KG1 (cell line): ENCODE data around the gene FER.
"Not testable (repeated sequence)": the region's sequence is repeated elsewhere in the genome, so short reads cannot be mapped to it uniquely, and the experiment has no call there.

Experiments
- DNase-seq: peaks from one replicate; lab custom pipeline; 2025; lab: John Stamatoyannopoulos, UW

The FER gene

DNA sequence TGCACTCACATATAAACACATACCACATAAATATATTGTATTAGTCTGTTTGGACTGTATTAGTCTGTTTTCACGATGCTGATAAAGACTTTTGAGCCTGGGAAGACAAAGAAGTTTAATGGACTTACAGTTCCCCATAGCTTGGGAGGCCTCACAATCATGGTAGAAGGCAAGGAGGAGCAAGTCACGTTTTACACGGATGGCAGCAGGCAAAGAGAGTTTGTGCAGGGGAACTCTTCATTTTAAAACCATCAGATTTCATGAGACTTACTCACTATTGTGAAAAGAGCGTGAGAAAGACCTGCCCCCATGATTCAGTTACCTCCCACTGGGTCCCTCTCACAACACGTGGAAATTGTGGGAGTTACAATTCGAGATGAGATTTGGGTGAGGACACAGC lies 133.4 kb downstream of the FER start:
- no peak for DNase-seq

DNA sequence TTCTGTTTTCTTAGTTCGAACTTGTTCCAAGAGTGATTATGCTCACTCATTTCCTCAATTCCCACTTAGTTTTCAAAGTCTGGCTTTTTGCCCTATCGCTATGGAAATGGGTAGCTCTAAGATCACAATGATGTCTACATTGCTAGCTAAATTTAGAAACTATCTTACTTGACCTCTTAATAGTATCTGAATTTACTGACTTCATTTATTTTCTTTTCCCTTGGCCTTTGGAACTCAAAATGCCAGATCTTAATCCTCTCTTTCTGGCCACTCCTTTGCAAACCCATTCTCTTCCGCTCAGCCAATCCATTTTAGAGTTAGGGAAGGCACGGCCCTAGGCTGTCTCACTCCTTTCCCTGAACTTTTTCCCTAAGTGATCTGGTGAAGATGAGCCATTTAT lies 137.0 kb downstream of the FER start:
- no peak for DNase-seq

- no peak for DNase-seq
Observed at GRCh38 chr5:108898257-108898656, 150.6 kb downstream of the FER start.

DNA sequence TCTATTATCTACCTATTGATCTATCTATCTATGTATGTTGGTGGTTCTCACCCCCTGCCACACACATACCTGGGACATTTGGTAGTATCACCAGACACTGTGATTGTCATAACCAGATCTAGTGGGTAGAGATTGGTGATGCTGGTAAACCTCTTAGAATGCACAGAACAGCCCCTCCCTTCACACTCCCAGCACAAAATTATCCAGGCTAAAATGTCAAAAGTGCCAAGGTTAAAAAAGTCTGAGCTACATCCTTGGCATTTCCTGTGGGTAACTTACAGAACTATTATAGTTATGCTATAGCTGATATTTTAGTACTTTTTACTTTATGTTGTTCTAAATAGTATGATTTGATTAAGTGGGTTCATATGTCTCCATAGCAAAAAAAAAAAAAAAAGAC lies 151.0 kb downstream of the FER start:
- no peak for DNase-seq

GRCh38 chr5:108899244-108899643 lies 151.5 kb downstream of the FER start:
- not testable (repeated sequence) for DNase-seq

GRCh38 chr5:108900668-108901067 lies 153.0 kb downstream of the FER start:
- no peak for DNase-seq

DNA sequence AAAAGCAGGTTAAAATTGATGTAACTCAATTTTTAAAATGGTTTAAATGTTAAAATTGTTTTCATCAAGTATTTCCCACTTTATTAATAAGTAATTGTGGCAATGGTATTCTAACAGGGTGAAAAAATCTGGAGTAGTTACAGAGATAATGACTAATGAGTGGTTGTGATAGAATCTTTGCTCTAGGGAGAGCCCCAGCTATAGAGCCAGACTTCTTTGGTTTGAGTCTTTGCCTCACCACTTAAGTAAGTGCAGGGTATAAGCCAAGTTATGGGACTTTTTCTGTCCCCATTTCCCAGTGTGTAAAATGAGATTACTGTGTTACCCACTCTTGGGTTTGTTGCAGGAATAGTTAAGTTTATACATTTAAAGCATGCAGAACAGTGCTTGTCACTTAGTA lies 158.1 kb downstream of the FER start:
- DNase-seq = no peak

DNA sequence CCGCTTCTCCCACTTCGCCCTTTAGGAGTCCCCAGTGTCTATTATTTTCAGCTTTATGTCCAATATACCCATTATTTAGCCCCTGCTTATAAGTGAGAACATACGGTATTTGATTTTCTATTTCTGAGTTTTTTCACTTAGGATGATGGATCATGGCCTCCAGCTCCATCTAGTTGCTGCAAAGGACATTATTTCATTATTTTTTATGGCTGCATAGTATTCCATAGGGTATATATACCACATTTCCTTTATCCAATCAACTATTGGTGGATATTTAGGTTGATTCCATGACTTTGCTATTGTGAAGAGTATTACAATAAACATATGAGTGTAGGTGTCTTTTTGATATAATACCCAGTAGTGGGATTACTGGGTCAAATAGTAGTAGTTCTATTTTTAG lies 162.9 kb downstream of the FER start:
- no peak for DNase-seq

DNA sequence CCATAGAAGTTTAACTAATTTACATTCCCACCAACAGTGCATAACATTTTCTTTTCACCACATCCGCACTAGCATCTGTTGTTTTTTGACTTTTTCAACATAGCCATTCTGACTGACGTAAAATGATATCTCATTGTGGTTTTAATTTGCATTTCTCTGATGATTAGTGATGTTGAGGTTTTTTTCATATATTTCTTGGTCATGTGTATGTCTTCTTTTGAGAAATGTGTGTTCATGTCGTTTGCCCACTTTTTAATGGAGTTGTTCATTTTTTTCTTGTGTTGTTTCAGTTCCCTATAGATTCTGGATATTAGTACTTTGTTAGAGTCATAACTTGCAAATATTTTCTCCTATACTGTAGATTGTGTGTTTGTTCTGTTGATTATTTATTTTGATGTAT lies 163.4 kb downstream of the FER start:
- no peak for DNase-seq

DNA sequence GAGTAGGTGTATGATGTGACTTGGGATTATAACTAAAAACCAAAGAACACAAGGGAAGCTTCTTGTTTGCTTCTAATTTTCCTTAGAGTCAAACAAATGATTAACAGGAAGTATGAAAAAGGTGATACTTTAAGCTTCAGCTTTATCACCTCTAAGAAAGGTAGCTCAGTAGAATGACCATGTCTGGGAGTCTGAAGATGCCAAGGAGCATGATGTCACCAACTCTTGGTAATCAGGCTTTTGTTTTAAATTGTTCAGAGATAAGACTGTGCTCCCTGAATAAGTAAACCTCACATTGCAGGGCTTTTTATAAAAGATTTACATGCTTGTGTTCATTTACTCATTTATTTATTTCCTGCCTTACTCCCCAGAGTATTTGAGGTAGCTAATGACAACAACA lies 169.9 kb downstream of the FER start:
- DNase-seq = no peak

GRCh38 chr5:108919591-108920326 lies 172.1 kb downstream of the FER start:
- DNase-seq = no peak

GRCh38 chr5:108924457-108924961 lies 176.8 kb downstream of the FER start:
- DNase-seq = peak; percentile 26

DNA sequence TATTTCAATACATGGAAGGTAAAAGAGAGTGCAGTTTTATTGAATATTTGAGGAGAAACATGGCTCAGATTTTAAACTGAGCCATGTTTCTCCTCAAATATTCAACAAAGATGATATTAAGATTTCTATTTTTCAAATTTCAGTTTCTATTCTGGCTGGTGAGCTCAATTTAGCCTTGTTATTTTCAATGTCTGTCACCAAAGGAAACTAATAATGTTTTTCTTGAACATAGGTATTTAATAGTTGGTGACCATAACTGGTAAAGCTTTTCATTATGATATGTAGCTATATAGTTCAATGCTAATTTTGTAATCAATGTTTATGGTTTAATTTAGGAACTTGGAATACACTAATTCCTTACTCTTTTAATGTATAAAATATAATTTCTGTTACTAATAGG lies 177.4 kb downstream of the FER start:
- no peak for DNase-seq

- no peak for DNase-seq
Observed at GRCh38 chr5:108930107-108930506, 182.4 kb downstream of the FER start.

- DNase-seq = no peak
Observed at GRCh38 chr5:108935611-108936010, 187.9 kb downstream of the FER start.

- no peak for DNase-seq
Observed at GRCh38 chr5:108937221-108937620, 189.5 kb downstream of the FER start.

DNA sequence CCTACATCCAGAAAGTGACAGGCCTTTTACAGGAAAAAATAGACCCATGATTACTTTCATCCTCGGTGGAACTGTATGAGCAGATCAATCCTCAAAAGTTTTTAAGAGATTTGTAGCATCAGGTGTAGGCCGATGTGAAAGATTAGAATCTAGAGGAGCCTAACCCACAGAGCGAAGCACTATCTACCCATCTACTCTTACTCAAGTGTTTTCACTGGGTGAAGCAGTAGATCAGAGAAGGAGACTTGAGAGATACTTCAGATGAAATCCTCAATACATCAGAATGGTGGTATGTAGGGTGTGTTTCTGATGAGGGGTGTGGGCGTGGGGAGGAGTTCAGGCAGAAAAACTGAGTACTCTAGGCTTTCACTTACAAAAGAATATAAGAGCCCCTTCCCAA lies 192.8 kb downstream of the FER start:
- DNase-seq = no peak

GRCh38 chr5:108941746-108942145 lies 194.0 kb downstream of the FER start:
- no peak for DNase-seq

DNA sequence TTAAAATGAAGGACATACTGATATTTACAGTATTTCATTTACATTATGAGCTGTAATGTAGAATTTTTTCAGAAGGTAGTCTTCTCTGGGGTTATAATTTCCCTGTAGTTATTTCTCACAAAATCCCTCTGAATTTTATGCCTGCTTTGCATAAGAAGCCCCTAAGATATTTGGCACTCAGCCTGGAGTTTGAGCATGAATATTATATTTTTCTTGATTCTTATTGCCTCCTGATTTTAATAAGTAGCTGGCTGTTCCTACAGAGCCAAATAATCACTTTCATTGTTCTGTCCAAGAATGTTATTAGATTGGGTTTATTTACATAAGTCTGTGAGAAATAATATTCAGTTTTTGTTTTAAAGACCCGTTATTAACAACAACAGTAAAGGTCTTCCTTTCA lies 195.0 kb downstream of the FER start:
- DNase-seq = no peak

DNA sequence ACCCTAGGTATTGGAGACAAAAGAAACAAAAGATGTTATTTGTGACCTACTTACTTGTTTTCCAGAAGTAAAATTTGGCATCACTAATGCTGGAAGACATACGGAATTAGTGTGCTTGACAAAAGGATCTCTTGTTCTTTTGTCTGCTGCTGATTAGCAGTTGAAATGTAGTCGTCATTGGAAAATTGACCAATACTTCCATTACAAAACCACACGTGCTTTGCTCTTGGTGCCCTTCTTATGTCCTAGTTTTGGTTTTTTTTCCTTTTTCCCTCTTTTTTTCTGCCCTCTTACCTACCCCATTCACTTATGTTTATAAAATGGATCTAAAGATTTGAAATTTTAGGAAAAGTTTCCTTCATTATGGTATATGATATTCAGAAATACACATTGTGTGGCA lies 197.4 kb downstream of the FER start:
- no peak for DNase-seq

- DNase-seq = no peak
Observed at GRCh38 chr5:108946008-108946407, 198.3 kb downstream of the FER start.

- no peak for DNase-seq
Observed at GRCh38 chr5:108947164-108947563, 199.5 kb downstream of the FER start.

DNA sequence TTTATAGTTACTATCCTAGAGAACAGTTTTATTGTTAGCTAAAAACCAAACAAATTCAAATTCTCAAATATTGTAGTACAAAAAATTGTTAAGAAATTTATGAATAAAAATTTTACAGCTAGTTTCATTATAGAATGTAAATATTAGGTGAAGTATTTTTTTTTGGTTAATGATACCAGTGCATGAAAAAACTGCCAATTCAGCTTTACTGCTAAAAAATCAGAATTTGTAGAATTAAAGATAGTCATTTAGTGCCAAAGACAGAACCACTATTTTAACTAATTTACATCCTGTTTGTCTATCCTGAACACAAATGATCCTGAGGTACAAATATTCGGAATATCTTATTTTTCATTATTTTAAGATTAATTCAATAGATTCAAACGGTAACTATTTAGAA lies 202.6 kb downstream of the FER start:
- DNase-seq = no peak

GRCh38 chr5:108953940-108954339 lies 206.2 kb downstream of the FER start:
- no peak for DNase-seq
